Endothelial cell of umbilical vein (primary cell): ENCODE measurements around the gene RAMACL. TPM values are rescaled to one million over a fixed set of nuclear protein-coding genes. Genes with fewer than 3 reads are reported as not detected.

Source experiments
- BruUV-seq: library from RNA; stranded (reverse); fragments of 400-500 nt; replicated peaks from 2 replicates; lab custom pipeline; 2021; lab: Mats Ljungman, UMichigan
- CTCF ChIA-PET: fragments of 300-600, 350-600 bp; sonication (Branson Sonifier 250); formaldehyde crosslinking; loops from one replicate; lab custom pipeline; 2021; ENCODE audit warnings: antibody characterized with exemption, inconsistent platforms; lab: Charles Lee
- POLR2A ChIA-PET: fragments of 300-600, 350-600 bp; sonication (Branson Sonifier 250); formaldehyde crosslinking; loops from one replicate; lab custom pipeline; 2021; ENCODE audit warnings: antibody characterized with exemption, inconsistent platforms; lab: Charles Lee
- DNase-seq: peaks from one replicate; pipeline ENCODE4 v3.0.0-alpha.2; 2011; ENCODE audit warnings: low read depth, low spot score
- FAIRE-seq: peaks from 2 replicates; lab custom pipeline; 2011; peaks lifted over from hg19 to GRCh38; lab: Jason Lieb, UNC
- H2AFZ ChIP-seq: 2 replicates; pipeline ENCODE4 v1.6.0; 2012; ENCODE audit warnings: low read depth, low read length, control low read depth, inconsistent platforms
- H3K27ac ChIP-seq: 2 replicates; pipeline ENCODE4 v1.5.1; 2011; ENCODE audit warnings: low read depth, mild to moderate bottlenecking, control low read depth, low read length, moderate library complexity; ENCODE audit not compliant: insufficient read depth
- H3K27me3 ChIP-seq, 2 experiments: 2 replicates each; pipeline versions ENCODE4 v1.6.0 to v1.6.1; 2011; ENCODE audit warnings: low read length in 2 of 2, mixed read lengths in 1 of 2; ENCODE audit not compliant: control insufficient read depth in 2 of 2, insufficient read depth in 2 of 2
- H3K36me3 ChIP-seq, 2 experiments: 2 replicates in 1 of 2; 3 replicates in 1 of 2; pipeline ENCODE4 v1.5.1; 2011; ENCODE audit warnings: low read length in 2 of 2, mild to moderate bottlenecking in 1 of 2, moderate library complexity in 1 of 2; ENCODE audit not compliant: control insufficient read depth in 2 of 2, insufficient read depth in 2 of 2; ENCODE audit errors: extremely low read depth in 1 of 2
- H3K4me1 ChIP-seq: 3 replicates; pipeline ENCODE4 v1.5.1; 2011; ENCODE audit warnings: mild to moderate bottlenecking, low read length; ENCODE audit not compliant: control insufficient read depth, insufficient read depth; ENCODE audit errors: extremely low read depth
- H3K4me2 ChIP-seq: 2 replicates; pipeline ENCODE4 v1.6.1; 2011; ENCODE audit warnings: low read length, control low read depth, mixed read lengths; ENCODE audit not compliant: insufficient read depth
- H3K4me3 ChIP-seq, 3 experiments: fragments of 200-600 bp in 1 of 3; sonication (generic), shearing (Covaris generic) in 1 of 3; replicated peaks in 1 of 3; 2 replicates each; pipeline ENCODE4 v1.5.1; 2011 to 2016; ENCODE audit warnings: control low read depth in 3 of 3, low read length in 3 of 3, mild to moderate bottlenecking in 2 of 3, inconsistent platforms in 1 of 3, low read depth in 1 of 3, moderate library complexity in 1 of 3; ENCODE audit not compliant: insufficient read depth in 1 of 3
- H3K79me2 ChIP-seq: 2 replicates; pipeline ENCODE4 v1.6.0; 2012; ENCODE audit warnings: low read length, inconsistent platforms; ENCODE audit not compliant: control insufficient read depth, insufficient read depth
- H3K9ac ChIP-seq: replicated peaks from 2 replicates; pipeline ENCODE3; 2011; ENCODE audit warnings: low read length, control low read depth; ENCODE audit not compliant: insufficient read depth; ENCODE audit errors: extremely low read depth
- H3K9me1 ChIP-seq: replicated peaks from 3 replicates; pipeline ENCODE4 v1.6.0; 2011; ENCODE audit warnings: mild to moderate bottlenecking, low read length; ENCODE audit not compliant: control insufficient read depth, insufficient read depth; ENCODE audit errors: extremely low read depth
- H3K9me3 ChIP-seq: replicated peaks from 2 replicates; pipeline ENCODE4 v1.5.1; 2012; ENCODE audit warnings: low read length, inconsistent platforms; ENCODE audit not compliant: control insufficient read depth, insufficient read depth
- H4K20me1 ChIP-seq: replicated peaks from 2 replicates; pipeline ENCODE3; 2011; ENCODE audit warnings: mild to moderate bottlenecking, low read length; ENCODE audit not compliant: control insufficient read depth, insufficient read depth; ENCODE audit errors: extremely low read depth
- EZH2 ChIP-seq: IDR thresholded peaks from 2 replicates; pipeline ENCODE4 v1.6.1; 2012; ENCODE audit warnings: borderline replicate concordance, low read depth, mild to moderate bottlenecking, moderate library complexity, low read length, inconsistent platforms; ENCODE audit not compliant: severe bottlenecking
- FOS ChIP-seq: IDR thresholded peaks from 2 replicates; pipeline ENCODE4 v1.6.1; 2011; ENCODE audit warnings: mild to moderate bottlenecking, low read length, moderate library complexity, borderline replicate concordance; ENCODE audit not compliant: insufficient read depth
- GATA2 ChIP-seq: IDR thresholded peaks from 2 replicates; pipeline ENCODE4 v1.7.0; 2011; ENCODE audit warnings: low read depth, mild to moderate bottlenecking, moderate library complexity, mixed read lengths, low read length; ENCODE audit not compliant: insufficient read length, insufficient read depth
- MYC ChIP-seq: IDR thresholded peaks from one replicate; pipeline ENCODE4 v1.6.1; 2011; ENCODE audit warnings: mild to moderate bottlenecking, low read depth, low read length
- POLR2A ChIP-seq: IDR thresholded peaks from 2 replicates; pipeline ENCODE4 v1.6.1; 2012; ENCODE audit warnings: low read depth, mild to moderate bottlenecking, control low read depth, low read length
- dilution Hi-C: fragments of 300-500 bp; cut with MboI; formaldehyde crosslinking; loops from one replicate; pipeline ENCODE4 v1.15.0; 2019; ENCODE audit warnings: low sequenced_read_pairs; ENCODE audit not compliant: extremely low pct_ligation_motif_present
- intact Hi-C: fragments of 100-400 bp; cut with micrococcal nuclease; formaldehyde crosslinking; loops from one replicate; pipeline ENCODE4 v1.10.0; 2022
- polyA plus RNA-seq, 4 experiments: library from polyadenylated mRNA; depleted of rRNA in 3 of 4; stranded (reverse) in 3 of 4; unstranded in 1 of 4; fragments of >200 nt; gene quantifications; 2 replicates each; pipeline versions ENCODE4 v1.2.1 to v1.2.3, GENCODE V29; 2011 to 2012; ENCODE audit warnings: missing spikeins in 1 of 4
- total RNA-seq: library from RNA; stranded (reverse); gene quantifications from 2 replicates; pipeline ENCODE4 v1.2.3, GENCODE V29; 2021
- TF ChIP-seq, protein P1 (sequence below), 2 donors: IDR thresholded peaks; 1 replicate in 1 of 2; 2 replicates in 1 of 2; pipeline ENCODE4 v1.5.1; 2011; ENCODE audit warnings: low read length in 2 of 2, mild to moderate bottlenecking in 2 of 2, moderate library complexity in 2 of 2, control low read depth in 1 of 2, inconsistent platforms in 1 of 2, low read depth in 1 of 2; ENCODE audit not compliant: insufficient read depth in 1 of 2; ENCODE audit errors: extremely low read depth in 1 of 2

Gene RAMACL
- total and polyA plus RNA-seq, 2 donors (not counting 3 experiments of a cell fraction or from before 2014, with no cell fraction given), result 0.17 to 5.3 TPM

GRCh38 chr6:166551754-166552495, 34.6 kb downstream of the RAMACL start:
- no peak overlapping the region for H3K27ac ChIP-seq
- H3K9me1 ChIP-seq, result no peaks in the 10 kb centered on the region
- no peak overlapping the region for H3K9ac ChIP-seq
- peaks cover 8% of the 10 kb centered on the region for H3K4me1 ChIP-seq
- ChIA-PET CTCF (no interaction called here), POLR2A (no interaction called here)
- no peaks in the 10 kb centered on the region for H3K9me3 ChIP-seq
- dilution Hi-C loops (no loop called here), intact Hi-C loops (no loop called here)
- FAIRE-seq (no peak), DNase-seq (no peak)
- no peaks in the 10 kb centered on the region for H3K27me3 ChIP-seq
- H3K79me2 ChIP-seq, result no peaks in the 10 kb centered on the region
- H3K4me3 ChIP-seq, result no peak overlapping the region
- H4K20me1 ChIP-seq, result no peaks in the 10 kb centered on the region
- TF ChIP-seq, protein P1, sequence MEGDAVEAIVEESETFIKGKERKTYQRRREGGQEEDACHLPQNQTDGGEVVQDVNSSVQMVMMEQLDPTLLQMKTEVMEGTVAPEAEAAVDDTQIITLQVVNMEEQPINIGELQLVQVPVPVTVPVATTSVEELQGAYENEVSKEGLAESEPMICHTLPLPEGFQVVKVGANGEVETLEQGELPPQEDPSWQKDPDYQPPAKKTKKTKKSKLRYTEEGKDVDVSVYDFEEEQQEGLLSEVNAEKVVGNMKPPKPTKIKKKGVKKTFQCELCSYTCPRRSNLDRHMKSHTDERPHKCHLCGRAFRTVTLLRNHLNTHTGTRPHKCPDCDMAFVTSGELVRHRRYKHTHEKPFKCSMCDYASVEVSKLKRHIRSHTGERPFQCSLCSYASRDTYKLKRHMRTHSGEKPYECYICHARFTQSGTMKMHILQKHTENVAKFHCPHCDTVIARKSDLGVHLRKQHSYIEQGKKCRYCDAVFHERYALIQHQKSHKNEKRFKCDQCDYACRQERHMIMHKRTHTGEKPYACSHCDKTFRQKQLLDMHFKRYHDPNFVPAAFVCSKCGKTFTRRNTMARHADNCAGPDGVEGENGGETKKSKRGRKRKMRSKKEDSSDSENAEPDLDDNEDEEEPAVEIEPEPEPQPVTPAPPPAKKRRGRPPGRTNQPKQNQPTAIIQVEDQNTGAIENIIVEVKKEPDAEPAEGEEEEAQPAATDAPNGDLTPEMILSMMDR (IDR thresholded peaks at IDR 0.05; ENCODE audit: extremely low read depth in 1 of 2, insufficient read depth in 1 of 2, low read depth in 1 of 2, low read length in 2 of 2), result no peak
- no peak for TF ChIP-seq FOS
- BruUV-seq, result no TSS peak
- no peak overlapping the region for H3K4me2 ChIP-seq
- peaks cover 0 to 4% of the 10 kb centered on the region in 2 experiments for H3K36me3 ChIP-seq
- no peak overlapping the region for H2AFZ ChIP-seq

GRCh38 chr6:166546653-166547052, 39.8 kb downstream of the RAMACL start:
- peaks cover 9% of the 10 kb centered on the region for H3K4me1 ChIP-seq
- no peaks in the 10 kb centered on the region for H3K9me1 ChIP-seq
- dilution Hi-C loops (no loop called here), intact Hi-C loops (no loop called here)
- H3K9me3 ChIP-seq, result no peaks in the 10 kb centered on the region
- H3K27ac ChIP-seq, result no peak overlapping the region
- CTCF ChIA-PET, result no interaction called here
- no peak overlapping the region for H3K4me3 ChIP-seq
- H4K20me1 ChIP-seq, result no peaks in the 10 kb centered on the region
- POLR2A ChIA-PET, result no interaction called here
- TF ChIP-seq, protein P1 (IDR thresholded peaks at IDR 0.05; ENCODE audit: extremely low read depth in 1 of 2, insufficient read depth in 1 of 2, low read depth in 1 of 2, low read length in 2 of 2), result no peak
- no peak for TF ChIP-seq MYC
- no peak for TF ChIP-seq FOS
- no peak for TF ChIP-seq GATA2
- TF ChIP-seq POLR2A, result no peak
- TF ChIP-seq EZH2, result no peak
- DNase-seq (no peak), FAIRE-seq (no peak)
- H2AFZ ChIP-seq, result no peak overlapping the region
- H3K9ac ChIP-seq, result no peak overlapping the region
- no peaks in the 10 kb centered on the region for H3K27me3 ChIP-seq
- H3K36me3 ChIP-seq, result peaks cover 3 to 4% of the 10 kb centered on the region in 2 experiments
- no TSS peak for BruUV-seq
- H3K79me2 ChIP-seq, result no peaks in the 10 kb centered on the region
- no peak overlapping the region for H3K4me2 ChIP-seq
